NCI-H1105 (cell line): ENCODE results near the gene KLK14.

ENCODE experiments used
- DNase-seq: peaks from one replicate; lab custom pipeline; 2025; lab: John Stamatoyannopoulos, UW

KLK14 gene

GRCh38 chr19:51044327-51044726 is 38.4 kb downstream of the KLK14 start:
- no peak for DNase-seq

DNA sequence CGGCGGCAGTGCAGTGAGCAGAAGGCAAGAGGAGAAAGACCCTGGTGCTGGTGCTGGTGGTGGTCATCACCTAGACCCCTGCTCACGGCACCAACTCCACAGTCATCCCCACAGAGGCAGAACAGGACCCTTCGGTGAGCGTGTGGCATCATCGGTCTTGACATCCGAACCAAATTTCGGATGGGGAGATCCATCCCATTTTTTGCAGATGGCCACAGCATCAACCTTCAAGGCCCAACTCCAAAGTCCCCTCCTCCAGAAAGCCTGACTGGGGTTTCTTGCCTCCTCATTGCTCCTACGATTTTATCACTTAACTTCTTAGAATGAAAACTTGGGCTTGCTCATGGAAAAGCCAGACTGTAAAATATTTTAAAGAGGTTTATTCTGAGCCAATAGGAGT is 39.2 kb downstream of the KLK14 start:
- no peak for DNase-seq

DNA sequence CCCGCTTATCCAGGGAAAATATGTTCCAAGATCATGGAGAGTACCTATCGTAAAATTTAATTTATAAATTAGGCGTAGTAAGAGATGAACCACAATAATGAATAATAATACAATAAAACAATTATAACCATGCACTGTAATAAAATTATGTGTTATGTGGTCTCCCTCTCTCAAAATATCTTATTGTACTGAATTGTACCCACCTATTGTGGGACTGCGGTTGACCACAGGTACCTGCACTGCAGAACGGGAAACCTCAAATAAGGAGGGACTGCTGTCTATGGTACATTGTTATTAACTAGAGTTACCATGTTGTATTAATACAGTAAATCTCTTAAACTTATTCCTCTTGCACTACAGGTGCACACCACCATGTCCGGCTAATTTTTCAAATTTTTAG is 42.5 kb downstream of the KLK14 start:
- DNase-seq = no peak

- no peak for DNase-seq
Observed at GRCh38 chr19:51036519-51036918, 46.2 kb downstream of the KLK14 start.

DNA sequence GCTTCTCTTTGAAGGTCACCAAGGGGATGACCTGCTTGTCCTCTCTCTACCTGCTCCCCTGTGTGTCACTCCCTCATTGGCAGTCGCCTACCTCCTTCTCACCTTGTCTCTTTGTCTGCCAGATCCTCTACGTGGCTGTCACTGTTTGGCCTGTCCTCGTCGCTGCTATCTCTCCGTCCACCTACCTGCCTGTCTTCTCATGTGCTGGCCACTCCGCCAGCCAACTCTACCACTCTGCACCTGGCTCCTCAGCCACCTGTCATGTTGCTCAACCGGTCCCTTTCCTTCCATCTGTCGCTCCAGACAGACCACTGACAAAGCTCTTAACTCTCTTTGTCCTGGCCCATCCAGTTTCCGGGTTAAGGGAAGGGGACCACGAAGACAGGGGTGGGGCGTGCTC is 48.0 kb downstream of the KLK14 start, which contains the start of gene KLK12:
KLK12 (minus strand) TSS at position 299 of the 400 bp plus-strand sequence. CDS start 381 bp downstream, outside the sequence.
- DNase-seq = no peak

DNA sequence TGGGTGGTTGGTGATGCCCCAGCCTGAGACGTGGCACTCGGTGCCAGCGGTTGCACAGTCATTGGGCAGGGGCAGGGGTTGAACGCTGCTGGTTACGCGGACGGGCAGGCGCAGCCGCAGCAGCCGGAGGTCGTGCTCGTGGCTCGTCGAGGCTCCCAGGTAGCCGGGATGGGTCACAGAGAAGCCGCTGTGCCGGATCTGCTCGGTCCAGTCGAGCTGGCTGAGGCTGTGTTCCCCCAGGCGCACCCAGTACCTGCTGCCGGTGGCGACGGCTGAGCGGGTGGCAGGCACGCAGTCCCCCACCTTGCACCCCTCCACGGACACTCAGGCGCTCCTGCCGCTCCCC is 50.8 kb downstream of the KLK14 start:
- DNase-seq = no peak

DNA sequence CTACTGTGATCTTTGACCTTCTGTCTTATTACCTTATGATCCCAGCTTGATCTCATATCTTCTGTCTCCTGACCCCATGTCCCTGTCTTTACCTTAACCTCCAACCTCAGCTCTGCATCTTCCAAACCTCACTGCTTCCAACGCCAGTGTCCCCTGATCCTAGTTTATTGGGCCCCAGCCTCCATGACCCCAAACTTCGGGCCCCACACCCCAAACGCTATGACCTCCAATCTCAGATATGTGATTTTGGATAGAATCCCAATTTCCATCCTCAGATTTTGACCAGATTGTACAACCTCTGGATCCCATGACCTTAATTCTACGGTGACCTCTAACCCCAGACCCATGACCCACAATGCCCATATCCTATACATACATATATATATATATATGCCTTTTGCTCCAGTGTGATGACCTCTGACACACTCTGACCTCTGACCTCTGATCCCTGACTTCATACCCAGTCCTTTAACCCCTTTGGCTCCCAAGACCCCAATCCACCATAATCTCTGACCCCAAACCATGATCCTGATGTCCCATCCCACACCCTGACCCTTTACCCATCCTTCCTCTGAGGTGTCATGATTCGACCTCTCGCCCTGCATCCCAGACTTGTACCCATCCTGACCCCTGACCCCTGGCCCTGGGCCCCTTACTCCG is 51.3 kb downstream of the KLK14 start:
- DNase-seq = no peak

DNA sequence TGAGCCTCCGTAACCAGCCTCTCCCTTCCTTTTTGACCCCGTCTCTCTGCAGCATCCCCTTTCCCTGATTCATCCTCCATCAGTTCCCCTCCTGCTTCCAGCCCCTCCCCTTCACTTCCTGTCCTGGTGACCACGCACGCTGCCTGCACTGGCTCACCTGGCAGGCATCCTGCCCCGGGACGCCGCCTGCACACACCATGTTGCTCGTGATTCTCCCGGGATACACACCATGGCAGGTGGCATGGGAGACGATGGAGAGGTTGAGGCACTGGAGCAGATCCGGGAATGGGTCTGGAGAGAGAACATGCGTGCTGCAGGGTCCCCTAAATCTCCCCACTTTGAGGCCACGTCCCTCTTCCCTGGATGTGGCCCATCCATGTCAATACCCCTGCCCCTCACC is 52.1 kb downstream of the KLK14 start:
- no peak for DNase-seq

DNA sequence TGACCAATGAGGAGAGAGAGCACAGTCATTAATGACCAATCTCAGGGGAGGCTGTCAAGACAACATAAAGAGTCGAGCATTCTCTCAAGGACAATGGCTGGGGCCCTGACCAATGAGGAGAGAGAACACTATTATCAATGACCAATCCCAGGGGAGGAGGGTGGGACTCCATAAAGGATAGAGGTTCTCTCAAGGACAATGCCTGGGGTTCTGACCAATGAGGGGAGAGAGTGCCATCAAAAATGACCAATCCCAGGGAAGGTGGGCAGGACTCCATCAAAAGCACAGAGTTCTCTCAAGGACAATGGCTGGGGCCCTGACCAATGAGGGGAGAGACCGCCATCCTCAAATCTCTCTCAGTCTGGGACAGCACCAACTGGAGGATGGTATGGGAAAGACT is 53.0 kb downstream of the KLK14 start:
- no peak for DNase-seq
